ENCODE measurements around the gene IP6K1.
"Not testable (repeated sequence)": the region's sequence is repeated elsewhere in the genome, so short reads cannot be mapped to it uniquely, and the experiment has no call there.

Gene IP6K1

GRCh38 chr3:49712166-49712565, 74.2 kb downstream of the IP6K1 start:
- DNase-seq (ENCODE audit: low read depth) = no peak

DNA sequence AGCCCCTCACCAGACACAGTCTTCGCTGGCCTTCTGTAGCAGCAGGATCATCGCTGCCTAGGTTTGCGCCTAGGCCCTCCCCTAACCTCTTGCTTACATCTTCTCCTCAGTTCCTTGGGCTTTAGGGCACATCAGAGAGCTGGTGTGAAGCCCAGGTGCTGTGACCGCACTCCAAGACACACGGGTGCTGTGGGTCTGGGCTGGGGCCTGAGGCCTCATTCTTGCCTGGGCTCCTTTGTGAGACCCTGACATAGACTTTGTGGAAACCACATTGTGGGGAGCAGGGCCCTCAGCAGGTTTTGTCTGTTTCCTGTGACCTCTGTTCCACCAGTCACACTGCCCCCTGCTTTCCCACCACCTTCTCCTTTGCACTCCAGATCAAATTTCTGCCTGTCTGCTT, 74.9 kb downstream of the IP6K1 start:
- DNase-seq (ENCODE audit: low read depth) = no peak

- DNase-seq (ENCODE audit: low read depth) = no peak
These were observed 76.5 kb downstream of the IP6K1 start for GRCh38 chr3:49709852-49710251.

DNA sequence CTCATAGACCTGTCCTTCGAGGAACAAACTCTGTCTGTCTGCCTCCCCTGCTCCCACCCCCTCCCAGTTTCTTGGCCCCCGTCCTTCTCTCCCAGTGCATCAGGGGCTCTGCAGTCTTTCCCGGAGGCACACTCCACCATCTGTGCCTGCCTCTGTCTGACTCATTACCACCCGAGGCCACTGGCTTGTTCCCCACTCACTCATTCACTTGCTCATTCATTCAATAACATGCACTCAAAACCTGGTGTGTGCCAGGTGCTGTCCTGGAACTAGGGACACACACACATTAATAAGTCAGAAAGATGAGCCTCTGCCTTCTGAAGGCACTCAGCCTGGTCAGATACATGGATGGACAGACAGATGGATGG, 79.2 kb downstream of the IP6K1 start:
- no peak for DNase-seq (ENCODE audit: low read depth)

DNA sequence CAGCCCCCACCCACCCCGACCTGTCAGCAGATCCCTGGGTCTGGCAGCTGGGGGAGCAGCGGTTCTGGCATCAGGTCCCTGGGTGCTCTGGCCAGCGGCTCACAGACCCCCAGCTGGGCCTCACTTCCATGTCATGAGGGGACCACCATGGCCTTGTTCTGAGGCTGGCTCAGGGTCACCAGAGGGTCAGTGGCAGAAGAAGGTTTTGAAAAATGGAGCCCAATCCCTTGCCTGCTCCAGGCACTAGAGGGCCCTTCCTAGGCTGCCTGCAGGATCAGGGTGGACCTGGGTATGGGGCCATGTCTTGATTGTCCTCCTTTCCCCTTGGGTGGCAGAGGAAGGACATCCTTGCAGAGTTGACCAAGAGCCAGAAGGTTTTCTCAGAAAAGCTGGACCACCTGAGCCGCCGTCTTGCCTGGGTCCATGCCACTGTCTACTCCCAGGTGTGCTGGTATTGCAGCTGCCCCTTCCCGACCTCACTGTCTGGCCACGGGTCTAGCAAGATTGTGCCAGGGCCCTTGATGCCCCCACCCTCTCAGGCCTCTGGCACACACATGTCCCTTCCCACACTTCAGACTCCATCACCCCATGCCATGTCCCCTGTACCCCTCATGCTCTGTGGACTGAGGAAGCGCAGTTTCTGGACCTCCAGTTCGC, 79.8 kb downstream of the IP6K1 start:
- no peak for DNase-seq (ENCODE audit: low read depth)

GRCh38 chr3:49705390-49705960, 80.9 kb downstream of the IP6K1 start:
- no peak for DNase-seq (ENCODE audit: low read depth)

DNA sequence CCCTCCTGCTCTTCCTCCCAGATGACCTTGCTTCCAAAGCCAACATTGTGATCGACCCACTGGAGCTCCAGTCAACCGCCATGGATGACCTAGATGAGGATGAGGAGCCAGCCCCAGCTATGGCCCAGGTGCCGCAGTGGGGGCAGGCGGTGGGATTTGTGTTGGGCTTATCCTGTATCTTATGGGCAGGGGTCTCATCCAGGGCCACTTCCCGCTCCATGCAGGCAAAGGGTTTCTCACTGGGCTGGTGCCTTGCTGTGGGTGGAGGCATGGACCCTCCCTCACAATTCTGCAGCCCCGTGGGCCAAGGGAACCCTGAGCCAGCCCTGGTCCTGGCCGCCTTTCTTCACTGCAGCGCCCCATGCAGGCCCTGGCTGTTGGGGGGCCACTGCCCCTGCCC, 81.7 kb downstream of the IP6K1 start:
- no peak for DNase-seq (ENCODE audit: low read depth)

DNA sequence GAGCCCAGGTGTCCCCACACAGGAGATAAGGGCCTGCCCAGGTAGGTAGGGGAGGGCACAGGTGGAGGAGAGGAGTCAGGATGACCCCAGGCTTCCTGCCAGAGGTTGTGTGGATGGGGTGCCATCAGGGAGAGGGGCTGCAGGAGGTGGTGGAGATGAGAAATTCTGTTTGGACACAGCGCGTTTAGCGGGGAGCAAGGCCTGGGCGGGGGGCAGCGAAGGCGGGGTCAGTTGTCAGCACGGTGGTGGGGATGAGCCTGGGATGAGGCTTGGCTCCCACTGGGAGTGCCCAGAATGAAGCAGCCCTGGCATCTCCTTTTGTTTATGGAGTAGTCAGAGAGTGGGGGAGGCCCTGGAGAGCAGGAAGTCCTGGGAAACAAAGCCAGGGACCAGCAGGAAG, 82.4 kb downstream of the IP6K1 start:
- no peak for DNase-seq (ENCODE audit: low read depth)

- DNase-seq (ENCODE audit: low read depth) = peak; percentile 55
These were observed 82.9 kb downstream of the IP6K1 start for GRCh38 chr3:49703443-49703927.

GRCh38 chr3:49702672-49703071, 83.7 kb downstream of the IP6K1 start:
- DNase-seq (ENCODE audit: low read depth) = no peak

GRCh38 chr3:49701388-49702077, 84.8 kb downstream of the IP6K1 start:
- no peak for DNase-seq (ENCODE audit: low read depth)

- no peak for DNase-seq (ENCODE audit: low read depth)
These were observed 85.8 kb downstream of the IP6K1 start for GRCh38 chr3:49700453-49701128.

DNA sequence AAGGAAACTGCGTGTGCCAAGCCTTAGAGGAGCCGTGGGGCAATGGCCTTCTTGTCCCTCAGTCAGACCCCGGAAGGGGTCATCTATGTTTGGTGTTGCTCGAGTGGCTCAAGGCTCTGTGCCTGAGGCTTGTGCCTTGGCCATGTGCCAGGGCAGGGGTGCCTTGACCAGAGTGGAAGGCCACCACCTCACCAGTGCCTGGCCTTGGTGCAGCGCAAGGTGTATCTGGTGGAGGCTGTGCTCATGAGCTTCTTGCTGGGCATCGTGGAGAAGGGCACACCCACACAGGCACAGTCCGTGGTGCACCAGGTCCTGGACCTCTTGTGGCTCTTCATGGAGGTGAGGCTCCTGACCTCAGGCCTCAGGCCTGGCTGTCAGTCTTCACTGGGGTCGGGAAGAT, 86.3 kb downstream of the IP6K1 start:
- DNase-seq (ENCODE audit: low read depth) = no peak

- no peak for DNase-seq (ENCODE audit: low read depth)
These were observed 86.9 kb downstream of the IP6K1 start for GRCh38 chr3:49699281-49699979.

DNA sequence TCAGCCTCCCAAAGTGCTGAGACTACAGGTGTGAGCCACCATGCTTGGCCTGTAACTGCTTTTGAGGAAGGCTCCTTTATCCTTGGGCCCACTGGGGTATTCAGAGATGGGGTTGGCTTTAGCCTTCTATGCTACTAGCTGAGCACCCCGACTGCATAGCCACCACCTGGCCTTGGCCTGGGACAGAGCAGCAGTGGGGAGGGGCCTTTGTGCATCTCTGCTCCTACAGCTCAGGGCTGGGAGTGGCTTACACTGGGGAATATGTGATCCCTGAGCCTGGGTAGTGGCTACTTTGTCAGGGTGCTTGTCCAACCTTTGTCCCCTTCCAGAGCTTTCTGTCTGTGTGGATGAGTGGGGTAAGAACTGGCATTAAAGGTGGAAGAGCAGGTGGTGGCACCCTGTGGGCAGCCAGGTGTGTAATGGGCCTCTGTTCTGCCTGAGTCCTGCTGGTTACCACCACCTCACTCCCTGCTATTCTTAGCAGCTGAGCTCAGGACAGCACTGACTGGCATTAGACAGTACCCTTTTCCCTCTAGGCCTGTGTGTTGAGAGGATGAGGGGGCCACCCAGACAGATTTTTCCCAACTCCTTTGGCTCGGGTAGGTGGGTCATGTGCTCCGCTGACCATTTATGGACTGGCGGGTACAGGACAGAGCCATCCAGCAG, 90.9 kb downstream of the IP6K1 start:
- DNase-seq (ENCODE audit: low read depth) = not testable (repeated sequence)

DNA sequence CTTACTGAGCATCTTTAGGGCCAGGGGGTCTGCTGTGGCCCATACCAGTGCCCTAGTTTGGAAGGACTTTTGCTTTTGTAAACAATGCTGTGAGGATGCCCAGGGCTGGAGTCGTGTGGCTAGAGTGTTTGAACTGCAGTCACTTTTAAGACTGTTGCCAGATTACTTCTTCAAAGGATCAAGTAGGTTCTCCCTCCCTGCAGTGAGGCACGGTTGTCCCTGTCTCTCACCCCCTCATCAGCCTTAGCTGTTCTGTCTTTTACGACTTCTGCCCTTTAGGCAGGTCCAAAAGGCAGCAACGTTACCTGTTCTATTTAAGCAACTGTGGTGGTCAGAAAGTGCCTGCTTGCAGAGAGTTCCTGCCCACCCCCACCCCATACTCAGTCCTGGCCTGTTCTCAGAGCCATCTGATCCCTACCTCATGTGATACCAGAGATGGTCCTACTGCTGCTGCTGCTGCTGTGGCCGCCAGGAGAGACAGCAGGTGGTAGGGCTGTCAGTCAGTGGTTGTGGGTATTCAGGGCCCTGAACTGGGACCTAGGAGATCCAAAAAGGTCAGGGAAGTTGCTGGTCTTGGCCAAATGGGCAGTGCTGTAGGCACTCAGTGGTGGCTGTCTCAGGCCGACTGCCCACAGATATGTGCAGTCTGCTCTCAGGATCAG, 91.8 kb downstream of the IP6K1 start:
- DNase-seq (ENCODE audit: low read depth) = not testable (repeated sequence)

DNA sequence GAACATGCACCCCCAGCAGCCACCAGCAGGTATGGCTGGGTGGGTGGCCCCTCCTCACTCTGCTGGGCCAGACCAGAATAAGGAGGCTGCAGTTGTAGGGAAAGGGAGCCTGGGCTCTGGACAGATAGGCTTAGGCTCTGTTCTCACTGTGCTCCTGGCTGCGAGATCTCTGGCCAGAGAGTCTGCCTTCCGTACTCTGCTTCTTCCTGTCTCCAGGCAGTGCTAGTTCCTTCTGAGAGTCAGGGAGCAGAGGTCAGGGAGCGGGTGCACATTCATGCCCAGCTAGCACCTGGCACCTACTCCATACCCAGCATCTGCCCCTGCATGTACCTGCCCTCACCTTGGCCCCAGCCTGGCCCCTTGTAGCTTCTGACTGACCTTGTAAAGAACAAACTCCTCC, 94.9 kb downstream of the IP6K1 start:
- DNase-seq (ENCODE audit: low read depth) = not testable (repeated sequence)

- DNase-seq (ENCODE audit: low read depth) = not testable (repeated sequence)
These were observed 95.5 kb downstream of the IP6K1 start for GRCh38 chr3:49690856-49691255.

DNA sequence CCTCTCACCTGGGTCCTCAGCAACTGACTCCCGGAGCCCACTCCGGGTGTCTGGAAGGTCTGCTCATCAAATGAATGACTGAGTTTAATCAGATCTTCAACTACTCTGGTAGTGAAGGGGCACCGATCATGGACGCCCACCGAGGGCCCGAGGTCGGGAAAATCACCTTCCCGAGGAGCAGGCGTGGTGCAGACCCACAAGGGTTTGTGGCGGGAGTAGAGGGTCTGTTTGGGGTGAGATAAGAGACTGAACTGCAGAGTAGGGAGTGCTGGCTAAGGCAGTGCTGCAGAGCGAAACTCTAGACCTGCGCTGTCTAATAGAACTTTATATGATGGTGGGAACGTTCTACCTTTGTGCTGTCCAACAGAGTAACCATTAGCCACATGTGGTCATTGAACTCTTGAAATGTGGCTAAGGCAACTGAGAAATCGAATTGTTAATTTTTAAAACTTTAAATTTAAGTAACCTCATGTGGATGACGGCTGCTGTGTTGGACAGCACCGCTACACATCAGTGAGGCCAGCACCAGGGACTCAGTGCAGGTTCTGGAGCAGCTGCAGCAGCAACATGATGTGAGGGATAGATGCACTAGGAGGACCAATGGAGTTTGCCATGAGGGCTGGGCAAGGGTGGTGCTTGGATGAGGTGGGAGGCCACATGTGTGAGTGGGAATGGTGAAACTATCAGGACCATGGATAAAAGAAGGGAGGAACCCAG, 96.3 kb downstream of the IP6K1 start:
- not testable (repeated sequence) for DNase-seq (ENCODE audit: low read depth)
